Neuron (in vitro differentiated cells): ENCODE results near the gene CBLIF.
"Not testable (repeated sequence)": the region's sequence is repeated elsewhere in the genome, so short reads cannot be mapped to it uniquely, and the experiment has no call there.

Experiments
- H2AFZ ChIP-seq: one replicate; pipeline ENCODE4 v1.6.1; 2013; ENCODE audit warnings: low read depth, mild to moderate bottlenecking, inconsistent platforms, low read length, moderate library complexity
- H3K27me3 ChIP-seq: one replicate; pipeline ENCODE4 v1.6.1; 2013; ENCODE audit warnings: low read length; ENCODE audit not compliant: insufficient read depth
- H3K36me3 ChIP-seq: one replicate; pipeline ENCODE4 v1.6.1; 2013; ENCODE audit warnings: low read length; ENCODE audit not compliant: insufficient read depth
- H3K4me1 ChIP-seq: one replicate; pipeline ENCODE4 v1.6.1; 2013; ENCODE audit warnings: low read length; ENCODE audit not compliant: insufficient read depth
- H3K4me3 ChIP-seq: 2 replicates; pipeline ENCODE4 v1.5.1; 2013; ENCODE audit warnings: mild to moderate bottlenecking, low read length, moderate library complexity
- H3K9me3 ChIP-seq: one replicate; pipeline ENCODE4 v1.6.1; 2013; ENCODE audit warnings: low read length

CBLIF gene

DNA sequence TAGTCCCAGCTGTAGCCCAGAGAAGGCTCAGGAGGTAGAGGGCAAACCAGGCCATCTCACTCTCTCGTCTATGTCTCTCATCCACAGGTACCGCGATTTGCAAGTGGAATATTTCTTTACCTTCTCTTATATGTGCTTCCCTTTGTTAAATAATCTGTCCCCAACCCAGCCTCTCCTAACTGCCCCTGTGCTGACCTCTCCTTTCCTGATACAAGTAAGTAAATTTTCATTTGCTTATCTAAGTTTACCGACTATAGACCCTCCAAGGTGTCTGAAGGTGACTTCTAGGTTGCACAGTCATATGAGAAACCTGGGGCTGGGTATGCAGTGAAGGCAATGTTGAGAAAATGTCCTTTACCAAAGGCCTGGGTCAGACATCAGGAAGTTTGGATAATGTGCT lies at the start of gene CBLIF:
Gene CBLIF (minus strand): TSS at position 101 of the 400 bp plus-strand sequence. CDS start 46 bp downstream, at position 55.
- Histone ChIP-seq H3K9me3 (no peaks in the 10 kb centered on the region), H2AFZ (no peak within 1 kb of the TSS), H3K4me3 (no peak within 1 kb of the TSS), H3K27me3 (no peaks in the 10 kb centered on the region), H3K4me1 (no peaks in the 10 kb centered on the region), H3K36me3 (no peaks in the 10 kb centered on the region)

DNA sequence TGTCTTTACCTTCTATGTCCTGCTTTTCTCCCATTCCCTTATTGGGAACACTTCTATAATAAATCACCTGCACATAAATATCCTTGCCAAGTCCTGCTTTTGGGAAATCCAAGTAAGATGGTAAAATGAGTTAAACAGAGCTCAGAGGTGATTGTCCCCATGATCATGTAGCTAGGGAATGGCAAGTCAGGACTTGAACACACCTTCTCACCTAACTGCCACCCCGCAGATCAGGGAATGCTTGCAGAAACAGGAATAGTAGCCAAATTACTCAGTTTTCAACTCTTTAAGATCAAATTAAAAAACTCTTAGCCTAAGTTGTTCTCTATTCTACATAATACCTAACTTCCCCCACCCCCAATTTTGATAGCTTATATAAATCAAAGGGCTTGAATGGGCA lies 49.3 kb upstream of the CBLIF start:
- H3K4me3 ChIP-seq = no peak overlapping the region
- H3K4me1 ChIP-seq = no peaks in the 10 kb centered on the region
- H3K27me3 ChIP-seq = no peaks in the 10 kb centered on the region
- no peak overlapping the region for H2AFZ ChIP-seq
- no peaks in the 10 kb centered on the region for H3K9me3 ChIP-seq
- H3K36me3 ChIP-seq = no peaks in the 10 kb centered on the region

DNA sequence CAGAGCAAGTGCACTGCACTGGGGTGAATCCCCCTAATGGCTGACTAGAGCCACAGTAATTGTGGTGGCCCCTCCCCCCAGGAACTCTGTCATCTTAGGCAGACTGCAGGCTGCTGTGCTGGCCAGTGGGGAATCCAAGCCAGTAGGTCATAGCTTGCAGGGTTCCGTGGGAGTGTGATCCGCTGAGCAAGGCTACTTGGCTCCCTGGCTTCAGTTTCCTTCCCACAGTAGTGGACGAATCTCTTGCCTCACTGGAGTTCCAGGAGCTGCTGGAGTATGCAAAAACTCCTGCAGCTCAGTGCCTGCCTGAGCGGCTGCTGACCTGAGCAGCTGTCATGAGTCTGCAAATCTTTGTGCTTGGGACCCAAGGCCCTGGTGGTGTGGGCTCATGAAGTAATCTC lies 46.5 kb upstream of the CBLIF start:
- Histone ChIP-seq H3K4me1 (no peaks in the 10 kb centered on the region), H3K9me3 (no peaks in the 10 kb centered on the region), H3K4me3 (no peak overlapping the region), H3K36me3 (no peaks in the 10 kb centered on the region), H3K27me3 (no peaks in the 10 kb centered on the region), H2AFZ (no peak overlapping the region)

DNA sequence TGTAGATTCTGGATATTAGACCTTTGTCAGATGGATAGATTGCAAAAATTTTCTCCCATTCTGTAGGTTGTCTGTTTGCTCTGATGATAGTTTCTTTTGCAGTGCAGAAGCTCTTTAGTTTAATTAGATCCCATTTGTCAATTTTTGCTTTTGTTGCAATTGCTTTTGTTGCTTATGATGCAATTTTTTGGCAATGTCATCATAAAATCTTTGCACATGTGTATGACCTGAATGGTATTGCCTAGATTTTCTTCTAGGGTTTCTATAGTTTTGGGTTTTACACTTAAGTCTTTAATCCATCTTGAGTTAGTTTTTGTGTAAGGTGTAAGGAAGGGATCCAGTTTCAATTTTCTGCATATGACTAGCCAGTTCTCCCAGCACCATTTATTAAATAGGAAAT lies 41.9 kb upstream of the CBLIF start:
- not testable (repeated sequence) for H3K9me3 ChIP-seq, H2AFZ ChIP-seq, H3K4me1 ChIP-seq, H3K27me3 ChIP-seq, H3K4me3 ChIP-seq, H3K36me3 ChIP-seq

DNA sequence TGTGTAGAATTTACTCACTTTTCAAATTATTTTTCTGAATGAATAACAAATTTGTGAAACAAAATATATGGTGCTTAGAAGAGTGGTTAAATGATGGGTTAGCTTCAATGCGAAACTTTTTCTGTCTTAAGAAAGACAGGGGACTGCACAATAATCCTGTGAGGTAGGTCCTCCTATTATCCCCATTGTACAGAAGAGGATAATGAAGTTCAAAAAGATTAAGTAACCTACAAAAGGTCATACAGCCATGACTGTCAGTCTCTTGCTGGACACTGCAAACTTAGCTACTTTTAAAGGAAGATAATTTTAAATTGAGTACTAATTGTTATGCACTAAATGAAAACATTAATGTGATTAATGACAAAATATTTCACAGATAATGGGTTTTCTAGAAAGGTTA lies 38.3 kb upstream of the CBLIF start:
- Histone ChIP-seq H3K4me1 (no peaks in the 10 kb centered on the region), H3K9me3 (no peaks in the 10 kb centered on the region), H3K36me3 (no peaks in the 10 kb centered on the region), H3K4me3 (no peak overlapping the region), H3K27me3 (no peaks in the 10 kb centered on the region), H2AFZ (no peak overlapping the region)

DNA sequence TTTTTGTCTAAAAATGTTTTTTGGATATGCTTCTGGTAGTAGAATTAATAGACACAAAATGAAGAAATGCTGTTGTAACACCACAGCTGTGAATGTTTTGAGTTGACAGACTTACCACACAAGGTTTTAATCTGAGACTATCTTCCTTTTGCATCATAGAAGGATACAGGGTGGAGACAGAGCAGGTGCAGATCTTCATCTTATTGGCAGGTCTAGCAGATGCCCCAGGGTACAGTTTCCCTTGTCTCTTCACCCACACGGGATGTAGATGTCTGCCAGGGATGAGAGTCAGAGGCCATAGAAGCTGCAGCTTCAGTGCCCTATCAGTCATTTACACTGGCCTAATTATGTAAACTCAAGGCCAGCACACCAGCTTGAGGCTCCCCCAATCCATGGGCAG lies 34.3 kb upstream of the CBLIF start:
- no peak overlapping the region for H2AFZ ChIP-seq
- H3K36me3 ChIP-seq = no peaks in the 10 kb centered on the region
- no peaks in the 10 kb centered on the region for H3K27me3 ChIP-seq
- no peaks in the 10 kb centered on the region for H3K4me1 ChIP-seq
- H3K4me3 ChIP-seq = no peak overlapping the region
- H3K9me3 ChIP-seq = no peaks in the 10 kb centered on the region

DNA sequence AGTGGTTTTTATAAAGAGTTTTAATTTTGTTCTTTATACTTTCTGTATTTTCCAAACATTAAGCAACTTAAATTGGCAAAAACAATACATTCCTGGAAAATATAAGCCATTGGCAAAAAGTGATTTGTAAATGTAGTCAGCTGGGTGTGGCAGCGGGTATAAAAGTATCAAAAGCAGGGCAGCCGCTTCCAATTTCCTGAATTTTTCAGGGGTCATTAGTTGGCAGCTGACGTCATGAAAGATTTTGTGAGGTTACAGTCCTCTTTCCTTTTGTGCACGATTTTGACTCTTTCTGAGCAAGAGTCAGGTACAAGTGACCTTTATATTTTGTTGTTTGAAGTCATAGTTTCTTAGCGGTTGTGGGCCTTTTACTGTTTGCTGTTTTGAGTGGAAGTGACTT lies 33.3 kb upstream of the CBLIF start, which contains the start of gene OOSP3:
Gene OOSP3 (plus strand): TSS at position 208 of the 400 bp plus-strand sequence. CDS start 27 bp downstream, at position 235.
- Histone ChIP-seq H3K4me1 (no peaks in the 10 kb centered on the region), H3K36me3 (no peaks in the 10 kb centered on the region), H2AFZ (no peak within 1 kb of the TSS), H3K4me3 (no peak within 1 kb of the TSS), H3K27me3 (no peaks in the 10 kb centered on the region), H3K9me3 (no peaks in the 10 kb centered on the region)

DNA sequence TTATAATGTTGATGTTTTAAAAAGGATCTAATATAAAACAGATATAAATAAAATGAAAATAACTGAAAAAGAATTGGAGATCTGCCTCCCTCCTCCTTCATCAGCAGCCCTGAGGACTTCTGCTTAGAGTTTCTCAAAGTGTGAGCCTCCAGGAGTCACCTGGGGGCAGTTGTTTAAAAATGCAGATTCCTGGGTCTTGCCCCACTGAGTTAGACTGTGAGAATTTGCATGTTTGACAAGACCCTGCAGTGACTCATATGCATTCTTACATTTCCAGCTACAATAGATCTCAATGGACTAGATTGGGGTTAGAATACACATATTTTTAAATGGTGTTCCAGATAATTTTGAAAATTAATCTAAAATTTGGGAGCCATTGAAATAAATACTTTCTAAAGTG lies 32.5 kb upstream of the CBLIF start:
- H3K27me3 ChIP-seq = no peaks in the 10 kb centered on the region
- H2AFZ ChIP-seq = no peak overlapping the region
- no peaks in the 10 kb centered on the region for H3K36me3 ChIP-seq

DNA sequence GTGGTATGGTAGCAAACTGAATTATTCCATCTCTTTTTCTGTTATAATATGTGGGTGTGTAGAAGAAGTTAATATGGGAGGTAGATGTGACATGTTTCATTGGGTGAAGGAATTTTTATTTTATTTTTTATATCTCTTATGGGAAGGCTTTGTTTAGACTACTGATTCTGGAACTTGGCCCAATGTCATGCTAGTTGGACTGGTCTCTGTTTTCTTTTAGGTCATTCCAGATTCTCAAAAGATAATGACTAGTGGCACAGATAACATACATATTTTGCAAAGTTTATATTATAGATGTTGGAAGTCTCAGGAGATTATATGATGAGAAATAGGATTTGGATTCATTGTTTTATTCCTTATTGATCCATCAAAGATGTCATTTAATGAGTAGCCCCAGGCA lies 32.0 kb upstream of the CBLIF start:
- H3K4me1 ChIP-seq = no peaks in the 10 kb centered on the region
- H3K27me3 ChIP-seq = no peaks in the 10 kb centered on the region
- H2AFZ ChIP-seq = no peak overlapping the region
- H3K36me3 ChIP-seq = no peaks in the 10 kb centered on the region
- no peaks in the 10 kb centered on the region for H3K9me3 ChIP-seq
- H3K4me3 ChIP-seq = no peak overlapping the region

More for the DNA sequence above, 32.5 kb upstream of the CBLIF start:
- no peaks in the 10 kb centered on the region for H3K4me1 ChIP-seq
- H3K4me3 ChIP-seq = no peak overlapping the region
- H3K9me3 ChIP-seq = no peaks in the 10 kb centered on the region

DNA sequence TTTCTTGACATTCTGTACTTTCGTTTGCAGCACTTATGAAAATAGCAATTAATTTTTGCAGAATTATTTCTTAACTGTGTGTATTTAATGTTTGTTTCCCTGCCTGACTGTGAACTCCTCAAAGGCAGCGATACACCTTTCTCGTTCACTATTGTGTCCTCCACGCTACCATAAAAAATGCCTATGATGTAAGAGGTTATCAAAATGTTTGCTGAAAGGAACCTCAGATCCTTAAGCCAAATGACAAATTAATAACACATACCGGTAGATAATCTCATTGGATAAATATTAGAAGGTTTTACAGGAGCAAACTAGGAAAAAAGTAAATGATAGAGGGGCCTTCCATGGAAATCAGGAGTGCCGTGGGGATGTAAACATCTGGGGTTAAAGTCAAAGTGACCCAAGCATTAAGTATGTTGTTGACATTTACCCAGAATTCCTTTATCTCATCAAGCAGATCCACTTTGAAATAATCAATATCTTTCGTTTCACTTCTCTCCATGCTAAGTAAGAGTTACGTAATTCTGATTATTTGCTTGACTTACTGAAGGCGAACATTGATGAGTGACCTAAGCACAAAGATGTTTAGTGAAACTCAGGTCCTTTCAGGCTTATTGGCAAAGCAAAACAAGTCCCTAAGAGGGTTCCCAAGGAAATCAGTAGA lies 30.7 kb upstream of the CBLIF start:
- Histone ChIP-seq H3K9me3 (no peaks in the 10 kb centered on the region), H2AFZ (no peak overlapping the region), H3K27me3 (no peaks in the 10 kb centered on the region), H3K4me3 (no peak overlapping the region), H3K4me1 (no peaks in the 10 kb centered on the region), H3K36me3 (no peaks in the 10 kb centered on the region)

DNA sequence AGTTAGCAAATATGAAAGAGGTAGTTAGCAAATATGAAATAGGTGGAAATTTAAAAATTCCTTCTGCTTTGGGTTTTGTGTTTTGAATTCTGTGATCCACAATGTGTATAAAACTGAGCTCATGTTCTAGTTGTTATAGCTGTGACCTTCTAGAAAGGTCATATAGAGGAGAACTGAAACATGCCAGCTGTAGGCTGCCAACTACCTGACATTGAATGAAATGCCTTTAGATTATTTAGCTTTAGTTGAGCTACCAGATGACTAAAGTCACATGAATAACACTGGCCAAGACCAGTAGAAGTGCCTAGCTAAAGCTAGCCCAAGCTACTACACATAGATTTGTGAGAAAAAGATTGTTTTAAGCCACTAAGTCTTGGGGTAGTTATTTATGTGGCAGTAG lies 26.8 kb upstream of the CBLIF start:
- Histone ChIP-seq H3K36me3 (no peaks in the 10 kb centered on the region), H3K27me3 (no peaks in the 10 kb centered on the region), H3K9me3 (no peaks in the 10 kb centered on the region), H3K4me3 (no peak overlapping the region), H3K4me1 (no peaks in the 10 kb centered on the region), H2AFZ (no peak overlapping the region)

DNA sequence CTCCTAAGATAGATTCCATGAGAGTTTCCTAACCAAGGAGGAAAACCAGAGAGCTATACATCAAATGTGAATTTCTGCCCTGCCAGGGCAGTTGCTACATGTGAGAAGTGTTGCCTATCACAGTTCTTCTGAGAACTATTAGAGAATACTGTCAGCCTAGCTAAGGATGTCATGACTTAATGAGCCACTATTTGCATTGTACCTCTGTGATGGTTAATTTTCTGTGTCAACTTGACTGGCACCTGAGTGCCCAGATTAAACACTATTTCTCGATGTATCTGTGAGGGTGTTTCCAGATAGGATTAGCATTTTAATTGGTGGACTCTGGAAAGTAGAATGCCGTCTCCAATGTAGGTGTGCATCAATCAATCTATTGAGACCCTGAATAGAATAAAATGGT lies 22.6 kb upstream of the CBLIF start:
- peaks cover 2% of the 10 kb centered on the region for H3K4me1 ChIP-seq
- H2AFZ ChIP-seq = no peak overlapping the region
- H3K27me3 ChIP-seq = no peaks in the 10 kb centered on the region
- H3K9me3 ChIP-seq = no peaks in the 10 kb centered on the region
- no peak overlapping the region for H3K4me3 ChIP-seq
- H3K36me3 ChIP-seq = no peaks in the 10 kb centered on the region

DNA sequence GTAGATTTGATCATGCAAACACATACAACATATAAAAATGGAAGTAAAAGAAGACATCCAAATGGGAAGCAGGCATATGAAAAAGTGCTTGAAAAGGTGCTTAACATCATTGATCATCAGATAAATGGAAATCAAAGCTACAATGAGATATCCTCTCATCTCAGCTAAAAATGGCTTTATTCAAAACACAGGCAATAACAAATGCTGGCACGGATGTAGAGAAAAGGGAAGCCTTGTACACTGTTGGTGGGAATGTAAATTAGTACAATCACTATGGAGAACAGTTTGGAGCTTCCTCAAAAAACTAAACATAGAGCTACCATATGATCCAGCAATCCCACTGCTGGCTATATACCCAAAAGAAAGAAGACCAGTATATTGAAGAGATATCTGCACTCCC lies 21.5 kb upstream of the CBLIF start:
- no peaks in the 10 kb centered on the region for H3K36me3 ChIP-seq
- H3K4me1 ChIP-seq = peaks cover 2% of the 10 kb centered on the region
- no peak overlapping the region for H3K4me3 ChIP-seq
- no peaks in the 10 kb centered on the region for H3K27me3 ChIP-seq
- H2AFZ ChIP-seq = no peak overlapping the region
- no peaks in the 10 kb centered on the region for H3K9me3 ChIP-seq

DNA sequence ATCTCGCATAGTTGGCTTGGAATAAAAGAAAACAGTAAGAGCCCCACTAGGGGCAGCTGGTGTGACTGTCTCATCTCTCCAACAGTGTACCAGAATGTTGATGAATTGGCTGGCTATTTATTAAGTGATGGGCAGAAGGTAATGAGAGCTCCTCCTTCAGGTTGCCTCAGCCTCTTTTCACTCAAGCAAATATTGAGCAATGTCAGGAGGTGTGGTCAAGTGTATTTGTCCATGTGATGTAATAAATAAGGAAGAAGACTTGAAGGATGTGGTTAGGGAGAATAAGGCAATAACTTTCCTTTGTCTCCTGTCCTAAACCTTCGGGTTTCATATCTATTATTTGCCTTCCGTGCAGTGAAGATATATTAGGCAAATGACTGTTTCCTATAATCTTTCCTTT lies 21.1 kb upstream of the CBLIF start, which contains the start of gene TCN1:
Gene TCN1 (minus strand): TSS at position 91 of the 400 bp plus-strand sequence. CDS start 17 bp downstream, at position 74.
- H2AFZ ChIP-seq = no peak within 1 kb of the TSS

More for the DNA sequence above, 21.1 kb upstream of the CBLIF start, which contains the start of gene TCN1:
- H3K36me3 ChIP-seq = no peaks in the 10 kb centered on the region
- H3K4me1 ChIP-seq = peaks cover 2% of the 10 kb centered on the region
- H3K4me3 ChIP-seq = no peak within 1 kb of the TSS
- no peaks in the 10 kb centered on the region for H3K9me3 ChIP-seq
- no peaks in the 10 kb centered on the region for H3K27me3 ChIP-seq
